Fibroblast of the aortic adventitia (primary cell): ENCODE data around the gene MARK1. TPM values are rescaled to one million over a fixed set of nuclear protein-coding genes. Genes with fewer than 3 reads are reported as not detected.

Experiments
- DNase-seq: peaks from one replicate; pipeline ENCODE4 v3.0.0-alpha.2; 2010; ENCODE audit warnings: low read depth
- H3K4me3 ChIP-seq: 2 replicates; pipeline ENCODE4 v1.5.1; 2011; ENCODE audit warnings: low read depth, mild to moderate bottlenecking, control low read depth, low read length, moderate library complexity
- total RNA-seq: library from RNA; depleted of rRNA; stranded (reverse); fragments of >200 nt; gene quantifications from 2 replicates; pipeline ENCODE4 v1.2.3, GENCODE V29; 2012; ENCODE audit warnings: low replicate concordance
- TF ChIP-seq, protein P1 (sequence below): IDR thresholded peaks from 2 replicates; pipeline ENCODE4 v1.5.1; 2011; ENCODE audit warnings: mild to moderate bottlenecking, low read length, control low read depth, inconsistent platforms; ENCODE audit not compliant: insufficient read depth

MARK1 gene
- total RNA-seq, 1 donor, result 0.45 TPM

DNA sequence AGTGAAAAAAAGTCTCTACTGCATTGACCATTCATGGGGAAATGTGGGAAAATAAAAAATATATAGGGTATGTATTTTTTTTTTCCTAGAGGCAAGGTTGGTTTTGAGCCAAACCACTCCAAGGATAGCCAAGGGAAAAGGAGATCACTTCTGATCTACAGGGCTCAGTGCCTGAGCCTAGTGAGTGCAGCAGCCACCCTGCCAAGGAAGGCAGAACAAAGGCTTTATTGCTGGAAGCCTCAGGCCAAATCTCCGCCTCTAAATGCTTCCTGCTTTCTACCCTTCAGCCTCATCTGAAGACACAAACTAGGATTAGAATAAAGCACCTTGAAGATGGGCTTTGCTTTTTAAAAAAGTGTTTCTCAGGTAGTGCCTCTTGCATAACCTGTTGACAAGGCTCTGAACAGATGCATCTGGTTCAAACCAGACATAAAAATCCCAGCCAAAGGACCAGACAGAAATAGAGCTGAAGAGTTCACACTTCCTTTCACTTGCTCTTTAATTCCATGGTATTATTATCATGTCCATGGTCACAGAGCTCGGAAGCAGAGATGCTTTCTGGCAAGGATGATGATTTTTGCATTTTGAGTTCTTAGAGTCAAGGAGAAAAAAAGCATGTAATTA is 172.7 kb downstream of the MARK1 start:
- no peak overlapping the region for H3K4me3 ChIP-seq
- TF ChIP-seq, protein P1, sequence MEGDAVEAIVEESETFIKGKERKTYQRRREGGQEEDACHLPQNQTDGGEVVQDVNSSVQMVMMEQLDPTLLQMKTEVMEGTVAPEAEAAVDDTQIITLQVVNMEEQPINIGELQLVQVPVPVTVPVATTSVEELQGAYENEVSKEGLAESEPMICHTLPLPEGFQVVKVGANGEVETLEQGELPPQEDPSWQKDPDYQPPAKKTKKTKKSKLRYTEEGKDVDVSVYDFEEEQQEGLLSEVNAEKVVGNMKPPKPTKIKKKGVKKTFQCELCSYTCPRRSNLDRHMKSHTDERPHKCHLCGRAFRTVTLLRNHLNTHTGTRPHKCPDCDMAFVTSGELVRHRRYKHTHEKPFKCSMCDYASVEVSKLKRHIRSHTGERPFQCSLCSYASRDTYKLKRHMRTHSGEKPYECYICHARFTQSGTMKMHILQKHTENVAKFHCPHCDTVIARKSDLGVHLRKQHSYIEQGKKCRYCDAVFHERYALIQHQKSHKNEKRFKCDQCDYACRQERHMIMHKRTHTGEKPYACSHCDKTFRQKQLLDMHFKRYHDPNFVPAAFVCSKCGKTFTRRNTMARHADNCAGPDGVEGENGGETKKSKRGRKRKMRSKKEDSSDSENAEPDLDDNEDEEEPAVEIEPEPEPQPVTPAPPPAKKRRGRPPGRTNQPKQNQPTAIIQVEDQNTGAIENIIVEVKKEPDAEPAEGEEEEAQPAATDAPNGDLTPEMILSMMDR, result no peak
- no peak for DNase-seq

DNA sequence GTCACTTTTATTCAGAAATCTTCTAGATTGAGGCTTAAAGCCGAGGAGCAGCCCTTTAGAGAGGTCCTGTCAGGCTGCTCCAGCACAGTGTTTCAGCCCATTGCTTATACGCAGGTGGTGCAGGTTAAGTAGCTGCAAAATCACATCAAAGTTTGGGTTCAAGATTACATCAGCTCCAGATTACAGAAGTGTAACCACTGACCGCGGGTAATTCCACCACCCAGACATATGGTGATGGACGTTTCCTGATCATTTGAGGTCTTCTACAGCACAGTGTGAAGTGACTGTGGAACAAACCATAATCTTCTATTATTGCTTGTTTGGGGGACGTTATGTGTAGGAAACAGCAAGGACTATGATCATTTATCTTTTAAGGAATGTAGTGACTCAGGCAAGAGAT is 174.0 kb downstream of the MARK1 start:
- TF ChIP-seq, protein P1, result no peak
- no peak for DNase-seq

DNA sequence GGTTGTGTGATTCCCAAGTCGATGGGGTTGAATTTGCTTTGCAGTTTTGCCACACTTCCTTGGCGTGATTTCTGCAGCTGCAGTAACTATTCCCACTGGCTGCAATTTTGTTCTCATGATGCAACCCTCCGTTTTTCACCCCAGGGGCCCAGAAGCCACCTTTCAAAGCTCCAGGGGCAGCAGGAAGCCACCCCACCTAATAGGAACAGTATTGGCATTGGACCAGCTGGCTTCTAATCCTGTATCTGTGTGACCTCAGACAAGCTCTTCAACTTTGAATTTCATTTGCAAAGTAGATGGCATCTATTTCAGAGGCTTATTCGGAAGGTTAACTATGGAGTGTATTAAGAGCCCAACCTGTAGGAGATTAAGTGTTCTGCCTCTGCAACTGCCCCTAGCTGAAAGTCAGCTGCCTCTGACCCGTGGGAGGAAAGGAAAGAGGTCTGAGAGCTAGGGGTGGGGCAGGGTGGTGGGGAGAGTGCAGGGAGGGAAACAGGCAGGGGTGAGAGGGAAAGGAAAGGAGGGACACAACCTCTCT is 174.9 kb downstream of the MARK1 start:
- TF ChIP-seq, protein P1, result no peak
- DNase-seq, result no peak
- H3K4me3 ChIP-seq, result no peak overlapping the region

More for the DNA sequence above, 174.0 kb downstream of the MARK1 start:
- H3K4me3 ChIP-seq, result no peak overlapping the region

DNA sequence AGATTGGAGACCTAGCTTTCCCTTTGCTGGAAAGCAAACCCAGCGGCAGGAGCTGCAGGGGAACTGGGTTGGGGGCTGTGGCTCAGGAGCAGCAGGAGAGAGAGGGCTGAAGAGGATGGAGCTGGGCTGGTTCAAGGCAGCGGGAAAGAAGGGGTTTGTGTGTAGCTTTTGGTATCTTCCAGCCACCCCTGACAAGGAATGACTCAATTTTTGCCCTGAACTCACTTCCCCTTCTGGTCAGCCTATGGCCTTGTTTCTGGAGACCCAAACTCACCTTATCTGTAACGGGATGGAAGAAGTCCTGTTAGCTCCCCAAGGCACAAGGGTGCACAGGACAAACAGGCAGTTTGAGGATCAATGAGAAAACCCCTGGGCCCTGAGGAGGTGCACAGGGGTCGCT is 175.4 kb downstream of the MARK1 start:
- no peak overlapping the region for H3K4me3 ChIP-seq
- TF ChIP-seq, protein P1, result no peak
- DNase-seq, result no peak

DNA sequence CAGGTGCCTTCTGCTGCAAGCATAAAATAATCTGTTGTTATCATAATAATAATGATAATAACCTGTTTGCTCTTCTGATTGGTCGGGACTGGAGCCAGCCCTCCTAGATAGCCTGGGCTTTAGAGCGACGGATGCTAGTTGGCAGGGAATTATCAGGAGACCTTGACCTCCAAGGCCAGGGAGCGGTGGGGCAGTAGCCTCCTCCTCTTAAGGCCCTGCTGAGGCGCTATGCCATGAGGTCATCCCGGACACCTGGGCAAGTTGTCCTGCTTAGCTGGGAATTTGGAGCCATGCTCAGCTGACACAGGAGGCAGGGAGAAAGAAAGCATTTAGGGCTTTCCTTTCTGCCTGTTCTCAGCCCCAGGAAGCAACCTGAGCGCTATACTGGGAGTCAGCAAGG is 177.8 kb downstream of the MARK1 start:
- no peak overlapping the region for H3K4me3 ChIP-seq
- no peak for DNase-seq
- TF ChIP-seq, protein P1, result no peak

DNA sequence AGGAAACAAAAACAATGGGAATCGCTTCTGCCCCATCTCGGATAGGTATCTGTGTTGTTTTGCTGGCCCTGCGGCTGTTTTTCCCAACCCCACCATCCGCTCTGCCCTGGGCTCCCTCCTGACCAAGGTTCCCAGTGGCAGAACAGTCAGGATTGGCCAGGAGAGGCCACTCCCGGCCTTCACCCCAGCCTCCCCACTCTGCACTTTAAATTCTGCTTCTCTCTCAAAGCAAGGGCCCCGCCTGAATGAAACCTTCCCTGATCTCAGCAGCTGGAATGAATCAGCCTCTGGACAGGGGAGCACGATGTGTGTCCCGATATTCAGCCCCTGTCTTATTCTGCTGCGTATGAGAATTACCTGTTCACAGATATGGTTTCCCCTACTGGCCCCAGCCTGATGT is 178.5 kb downstream of the MARK1 start:
- TF ChIP-seq, protein P1, result no peak
- H3K4me3 ChIP-seq, result no peak overlapping the region
- no peak for DNase-seq

DNA sequence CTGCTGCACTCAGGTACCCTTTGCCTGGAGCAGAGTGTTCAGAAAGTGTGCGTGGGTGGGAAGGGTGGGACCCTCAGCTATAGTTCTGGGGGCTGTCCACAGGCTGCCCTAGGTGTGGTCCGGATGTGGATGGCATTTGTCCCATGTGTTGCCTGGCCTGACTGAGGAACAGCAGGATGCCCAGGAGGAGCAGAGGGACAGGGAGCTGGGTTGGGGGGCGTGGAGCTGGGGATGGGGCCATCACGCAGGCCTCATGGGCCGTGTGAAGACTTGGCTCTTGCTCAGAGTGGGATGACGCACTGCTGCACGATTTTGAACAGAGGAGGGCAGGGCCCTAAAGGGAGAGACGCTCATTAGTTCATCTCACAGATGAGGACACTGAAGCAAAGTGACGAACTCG is 179.2 kb downstream of the MARK1 start:
- H3K4me3 ChIP-seq, result no peak overlapping the region
- DNase-seq, result no peak
- TF ChIP-seq, protein P1, result no peak
